HEK293 (cell line): ENCODE results near the gene SORCS3.

Experiments
- CTCF ChIA-PET: fragments of 350-600 bp; formaldehyde crosslinking; extraction: SDS; loops from one replicate; lab custom pipeline; 2021; ENCODE audit warnings: antibody characterized with exemption; lab: Yijun Ruan, JAX
- POLR2A ChIA-PET: fragments of 300-600 bp; formaldehyde crosslinking; extraction: SDS; loops from one replicate; lab custom pipeline; 2020; ENCODE audit warnings: antibody characterized with exemption, inconsistent platforms; lab: Yijun Ruan, JAX
- H3K27ac ChIP-seq: fragments of 200-500 bp; sonication (Bioruptor generic); 2 replicates; pipeline ENCODE4 v1.5.1; 2014; ENCODE audit warnings: low read depth, low read length, control low read depth, inconsistent platforms; ENCODE audit errors: extremely low read depth
- H3K36me3 ChIP-seq, 2 experiments: fragments of 200-500 bp in 1 of 2; sonication (Bioruptor generic) in 1 of 2; 1 replicate in 1 of 2; 2 replicates in 1 of 2; pipeline ENCODE4 v1.5.1; 2014 to 2017; ENCODE audit warnings: inconsistent platforms in 2 of 2, low read length in 2 of 2; ENCODE audit not compliant: control insufficient read depth in 2 of 2, insufficient read depth in 1 of 2
- H3K4me1 ChIP-seq: fragments of 200-500 bp; sonication (Bioruptor generic); 2 replicates; pipeline ENCODE4 v1.5.1; 2014; ENCODE audit warnings: mild to moderate bottlenecking, low read length, inconsistent platforms; ENCODE audit not compliant: control insufficient read depth, insufficient read depth
- H3K4me3 ChIP-seq: 2 replicates; pipeline ENCODE4 v1.5.1; 2011; ENCODE audit warnings: low read depth, mild to moderate bottlenecking, control low read depth, low read length, moderate library complexity
- H3K9me3 ChIP-seq: fragments of 200-500 bp; sonication (Bioruptor generic); 2 replicates; pipeline ENCODE4 v1.5.1; 2014; ENCODE audit warnings: low read depth, low read length, inconsistent platforms; ENCODE audit not compliant: control insufficient read depth, insufficient read depth
- EGR2 ChIP-seq: fragments of 450-650 bp; formaldehyde crosslinking; IDR thresholded peaks from 2 replicates; pipeline ENCODE4 v1.5.1; 2016; ENCODE audit warnings: low read depth, missing biosample characterization, missing genetic modification characterization
- KLF1 ChIP-seq: fragments of 450-650 bp; formaldehyde crosslinking; IDR thresholded peaks from 2 replicates; pipeline ENCODE4 v1.5.1; 2016; ENCODE audit warnings: missing biosample characterization, missing genetic modification characterization
- KLF7 ChIP-seq: fragments of 450-650 bp; formaldehyde crosslinking; IDR thresholded peaks from 2 replicates; pipeline ENCODE4 v1.5.1; 2016; ENCODE audit warnings: missing biosample characterization, missing genetic modification characterization, borderline replicate concordance
- OVOL3 ChIP-seq: fragments of 450-650 bp; formaldehyde crosslinking; IDR thresholded peaks from 2 replicates; pipeline ENCODE4 v1.5.1; 2016; ENCODE audit warnings: missing biosample characterization, missing genetic modification characterization
- SCRT1 ChIP-seq: fragments of 450-650 bp; formaldehyde crosslinking; IDR thresholded peaks from 2 replicates; pipeline ENCODE4 v1.5.1; 2016; ENCODE audit warnings: missing biosample characterization, missing genetic modification characterization, borderline replicate concordance
- ZBTB49 ChIP-seq: fragments of 450-650 bp; formaldehyde crosslinking; IDR thresholded peaks from 2 replicates; pipeline ENCODE4 v1.5.1; 2016; ENCODE audit warnings: missing biosample characterization, missing genetic modification characterization, low read depth
- ZFP41 ChIP-seq: fragments of 450-650 bp; formaldehyde crosslinking; IDR thresholded peaks from 2 replicates; pipeline ENCODE4 v1.5.1; 2016; ENCODE audit warnings: missing biosample characterization, missing genetic modification characterization, borderline replicate concordance
- ZNF16 ChIP-seq: fragments of 450-650 bp; formaldehyde crosslinking; IDR thresholded peaks from 2 replicates; pipeline ENCODE4 v1.5.1; 2016; ENCODE audit warnings: low read depth, missing biosample characterization, missing genetic modification characterization
- ZNF2 ChIP-seq: fragments of 450-650 bp; formaldehyde crosslinking; IDR thresholded peaks from 2 replicates; pipeline ENCODE4 v1.5.1; 2016; ENCODE audit warnings: missing biosample characterization, missing genetic modification characterization
- ZNF248 ChIP-seq: fragments of 450-650 bp; formaldehyde crosslinking; IDR thresholded peaks from 2 replicates; pipeline ENCODE4 v1.5.1; 2017; ENCODE audit warnings: missing biosample characterization, missing genetic modification characterization
- ZNF341 ChIP-seq: fragments of 450-650 bp; formaldehyde crosslinking; IDR thresholded peaks from 2 replicates; pipeline ENCODE4; 2016; ENCODE audit warnings: low read depth, missing biosample characterization, missing genetic modification characterization
- ZNF362 ChIP-seq: fragments of 450-650 bp; formaldehyde crosslinking; IDR thresholded peaks from 2 replicates; pipeline ENCODE4 v1.5.1; 2016; ENCODE audit warnings: missing biosample characterization, missing genetic modification characterization
- ZNF394 ChIP-seq: fragments of 450-650 bp; formaldehyde crosslinking; IDR thresholded peaks from 2 replicates; pipeline ENCODE4 v1.5.1; 2016; ENCODE audit warnings: missing biosample characterization, missing genetic modification characterization, mild to moderate bottlenecking, moderate library complexity, borderline replicate concordance
- ZNF501 ChIP-seq: fragments of 450-650 bp; formaldehyde crosslinking; IDR thresholded peaks from 2 replicates; pipeline ENCODE4 v1.5.1; 2016; ENCODE audit warnings: missing biosample characterization, missing genetic modification characterization
- ZNF596 ChIP-seq: fragments of 450-650 bp; IDR thresholded peaks from 2 replicates; pipeline ENCODE4 v1.5.0; 2018; ENCODE audit warnings: missing biosample characterization, mild to moderate bottlenecking, missing genetic modification characterization, moderate library complexity
- ZNF600 ChIP-seq: fragments of 450-650 bp; formaldehyde crosslinking; IDR thresholded peaks from 2 replicates; pipeline ENCODE4 v1.5.1; 2016; ENCODE audit warnings: missing biosample characterization, missing genetic modification characterization
- ZNF621 ChIP-seq: fragments of 450-650 bp; formaldehyde crosslinking; IDR thresholded peaks from 2 replicates; pipeline ENCODE4 v1.5.1; 2017; ENCODE audit warnings: missing biosample characterization, missing genetic modification characterization
- ZNF658 ChIP-seq: fragments of 450-650 bp; formaldehyde crosslinking; IDR thresholded peaks from 2 replicates; pipeline ENCODE4; 2016; ENCODE audit warnings: missing biosample characterization, missing genetic modification characterization
- ZNF792 ChIP-seq: fragments of 450-650 bp; formaldehyde crosslinking; IDR thresholded peaks from 2 replicates; pipeline ENCODE4 v1.5.1; 2016; ENCODE audit warnings: missing biosample characterization, missing genetic modification characterization

The SORCS3 gene

GRCh38 chr10:104881740-104882139 is 240.7 kb downstream of the SORCS3 start:
- no peaks in the 10 kb centered on the region for H3K9me3 ChIP-seq
- no peak overlapping the region for H3K27ac ChIP-seq
- ChIA-PET CTCF (no interaction called here), POLR2A (no interaction called here)
- H3K4me1 ChIP-seq, result no peaks in the 10 kb centered on the region
- no peaks in the 10 kb centered on the region for H3K36me3 ChIP-seq
- TF ChIP-seq ZNF248 (tag by site-specific recombination) (no peak), ZNF501 (tag by site-specific recombination) (no peak), ZFP41 (tag by site-specific recombination) (no peak), ZBTB49 (tag by site-specific recombination) (no peak), KLF1 (tag by site-specific recombination) (no peak), ZNF621 (tag by site-specific recombination) (no peak), ZNF658 (no peak), ZNF600 (tag by site-specific recombination) (no peak), ZNF394 (tag by site-specific recombination) (no peak), KLF7 (tag by site-specific recombination) (no peak), OVOL3 (tag by site-specific recombination) (no peak), ZNF341 (tag by site-specific recombination) (no peak), ZNF362 (tag by site-specific recombination) (no peak), ZNF792 (tag by site-specific recombination) (no peak), EGR2 (no peak)
- no peak overlapping the region for H3K4me3 ChIP-seq

DNA sequence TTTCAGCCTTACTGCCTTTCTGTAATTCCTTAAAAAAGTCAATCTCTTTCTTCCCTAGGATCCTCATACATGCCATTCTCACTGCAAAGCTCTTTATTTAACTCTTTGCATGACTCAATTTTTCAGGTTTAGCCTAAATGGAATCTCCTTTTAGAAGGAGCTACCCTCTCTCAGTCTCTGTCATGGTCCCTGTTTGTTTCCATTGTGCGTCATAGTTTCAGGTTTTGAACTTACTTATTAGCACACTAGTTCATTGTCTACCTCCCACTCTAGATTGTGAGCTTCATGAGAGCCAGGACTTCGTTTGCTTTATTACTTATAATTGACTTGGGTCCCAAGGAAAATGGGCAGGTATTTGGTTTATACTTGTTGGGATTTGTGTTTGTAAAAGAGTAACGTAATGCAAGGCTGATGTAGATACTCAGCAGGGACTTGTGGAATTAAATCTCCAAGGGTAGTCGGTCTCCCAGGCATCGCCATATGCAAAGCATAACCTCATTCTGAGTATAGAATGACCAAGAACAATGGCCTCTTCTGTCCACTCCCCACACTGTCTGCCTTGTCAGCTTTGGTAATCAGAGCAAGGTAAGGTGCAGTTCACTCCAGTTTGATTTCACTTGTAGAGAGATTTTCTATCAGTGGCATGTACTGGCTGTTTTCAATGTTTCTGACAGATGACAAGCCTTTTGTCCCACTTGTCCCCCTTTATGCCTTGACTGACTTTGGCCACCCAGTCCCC is 252.0 kb downstream of the SORCS3 start:
- Histone ChIP-seq H3K9me3 (no peaks in the 10 kb centered on the region), H3K36me3 (no peaks in the 10 kb centered on the region), H3K4me1 (no peaks in the 10 kb centered on the region), H3K4me3 (no peak overlapping the region), H3K27ac (no peak overlapping the region)
- POLR2A ChIA-PET, result no interaction called here
- TF ChIP-seq ZNF596 (tag by site-specific recombination) (no peak), ZNF2 (no peak), SCRT1 (tag by site-specific recombination) (no peak)
- CTCF ChIA-PET, result no interaction called here

DNA sequence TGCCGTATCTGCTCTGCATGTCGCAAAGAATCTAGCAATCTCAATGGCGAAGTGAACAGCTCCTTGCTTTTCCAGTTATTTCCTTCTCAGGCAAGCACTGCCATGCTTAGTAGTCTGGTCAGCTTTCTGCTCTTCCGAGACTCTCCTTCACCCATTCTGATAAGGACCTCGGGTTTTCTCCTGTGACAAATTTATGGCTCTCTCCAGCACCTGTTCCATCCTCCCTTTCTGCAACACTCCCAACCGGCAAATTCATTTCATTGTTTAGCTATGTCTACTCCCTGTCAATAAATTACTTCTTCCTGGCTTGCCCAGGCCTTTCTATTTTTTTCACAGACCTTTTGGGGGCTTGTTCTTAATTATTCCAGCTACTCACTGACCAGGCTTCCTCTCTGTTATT is 252.6 kb downstream of the SORCS3 start:
- H3K9me3 ChIP-seq, result no peaks in the 10 kb centered on the region
- CTCF ChIA-PET, result no interaction called here
- H3K4me3 ChIP-seq, result no peak overlapping the region
- H3K36me3 ChIP-seq, result no peaks in the 10 kb centered on the region
- POLR2A ChIA-PET, result no interaction called here
- no peak overlapping the region for H3K27ac ChIP-seq
- no peaks in the 10 kb centered on the region for H3K4me1 ChIP-seq
- no peak for TF ChIP-seq ZNF16 (tag by site-specific recombination)
